Kidney (tissue), 14 donors: Measurements from ENCODE around the gene SPOCK1. TPM values are rescaled to one million over a fixed set of nuclear protein-coding genes. Genes with fewer than 3 reads are reported as not detected.

Experiments used
- DNase-seq, 5 donors: peaks; one replicate each; pipeline ENCODE4 v3.0.0-alpha.2; 2013 to 2020
- FAIRE-seq: peaks from 2 replicates; lab custom pipeline; 2012; peaks lifted over from hg19 to GRCh38; lab: Jason Lieb, UNC
- H3K27ac ChIP-seq, 2 donors: one replicate each; pipeline ENCODE4 v1.7.0; 2013; ENCODE audit warnings: low read depth in 2 of 2, low read length in 2 of 2, inconsistent platforms in 1 of 2
- H3K27me3 ChIP-seq: one replicate; pipeline ENCODE4 v1.7.1; 2013; ENCODE audit warnings: low read length, inconsistent platforms; ENCODE audit not compliant: control insufficient read depth, insufficient read depth
- H3K36me3 ChIP-seq, 3 donors: one replicate each; pipeline versions ENCODE4 v1.7.0 to v1.7.1; 2013; ENCODE audit warnings: low read length in 3 of 3, control low read depth in 1 of 3, inconsistent platforms in 1 of 3; ENCODE audit not compliant: insufficient read depth in 3 of 3, control insufficient read depth in 2 of 3
- H3K4me1 ChIP-seq, 3 donors: one replicate each; pipeline versions ENCODE4 v1.7.0 to v1.7.1; 2013; ENCODE audit warnings: low read length in 3 of 3, inconsistent platforms in 1 of 3, low read depth in 1 of 3; ENCODE audit not compliant: control insufficient read depth in 2 of 3, insufficient read depth in 2 of 3
- H3K4me3 ChIP-seq, 3 donors: one replicate each; pipeline versions ENCODE4 v1.7.0 to v1.8.1; 2013; ENCODE audit warnings: low read length in 3 of 3, control low read depth in 1 of 3, inconsistent platforms in 1 of 3
- H3K9ac ChIP-seq, 3 donors: one replicate each; pipeline versions ENCODE4 v1.7.0 to v1.7.1; 2013; ENCODE audit warnings: low read length in 3 of 3, control low read depth in 1 of 3, inconsistent platforms in 1 of 3
- H3K9me3 ChIP-seq, 3 donors: one replicate each; pipeline versions ENCODE4 v1.7.0 to v1.7.1; 2013; ENCODE audit warnings: low read length in 3 of 3, control low read depth in 1 of 3, inconsistent platforms in 1 of 3; ENCODE audit not compliant: control insufficient read depth in 2 of 3, insufficient read depth in 1 of 3
- CTCF ChIP-seq: IDR thresholded peaks from 3 replicates; pipeline ENCODE4 v1.5.1; 2012; ENCODE audit warnings: mild to moderate bottlenecking, moderate library complexity, borderline replicate concordance; ENCODE audit not compliant: insufficient read depth; ENCODE audit errors: extremely low read depth
- intact Hi-C: fragments of 100-400 bp; cut with DNase I; formaldehyde crosslinking; loops from one replicate; pipeline ENCODE4 v1.11.1; 2022
- polyA plus RNA-seq: library from polyadenylated mRNA; stranded (reverse); fragments of 350-450 nt; fragmentation: Illumina TruSeq; extraction: RNeasy Lipid Tissue Mini Kit (QIAGEN cat#74804); gene quantifications from one replicate; pipeline ENCODE4 v1.2.3, GENCODE V29; 2014; ENCODE audit warnings: low read depth, low replicate concordance; ENCODE audit not compliant: insufficient read depth
- total RNA-seq: library from RNA; stranded (reverse); fragmentation: NEBNext Ultra II Directional; extraction: Animal tissue kit (Norgen Biotek cat#: 25700); gene quantifications from one replicate; pipeline ENCODE4 v1.2.1, GENCODE V29; 2021
- donor health status: control.
- donor health status: control.
- donor health status: control.
- donor health status: control.
- donor health status: control.
- donor health status: DM: yes; HTN: yes; CAD: no.
- donor health status: Normal renal cell carcinoma (clear cell type).

The SPOCK1 gene
- total and polyA plus RNA-seq, 2 donors from 2014 or later = 15.7 to 32.8 TPM

GRCh38 chr5:137034213-137034612 is 464.9 kb downstream of the SPOCK1 start:
- H3K27ac ChIP-seq = no peak overlapping the region
- no peak for FAIRE-seq

GRCh38 chr5:137032929-137033328 is 466.2 kb downstream of the SPOCK1 start:
- FAIRE-seq (no peak), DNase-seq (peak in 1 of 5 donors; percentile 68)
- Histone ChIP-seq H3K36me3 (no peaks in the 10 kb centered on the region), H3K4me1 (no peaks in the 10 kb centered on the region), H3K27ac (no peak overlapping the region), H3K9ac (no peak overlapping the region), H3K4me3 (no peak overlapping the region), H3K9me3 (no peaks in the 10 kb centered on the region), H3K27me3 (no peaks in the 10 kb centered on the region)
- intact Hi-C loops = no loop called here
- no peak for TF ChIP-seq CTCF

More at GRCh38 chr5:137034213-137034612, 464.9 kb downstream of the SPOCK1 start:
- no peak for DNase-seq
- Histone ChIP-seq H3K4me3 (no peak overlapping the region), H3K9ac (no peak overlapping the region), H3K9me3 (no peaks in the 10 kb centered on the region), H3K27me3 (no peaks in the 10 kb centered on the region), H3K4me1 (no peaks in the 10 kb centered on the region), H3K36me3 (no peaks in the 10 kb centered on the region)
- intact Hi-C loops = no loop called here
- no peak for TF ChIP-seq CTCF

DNA sequence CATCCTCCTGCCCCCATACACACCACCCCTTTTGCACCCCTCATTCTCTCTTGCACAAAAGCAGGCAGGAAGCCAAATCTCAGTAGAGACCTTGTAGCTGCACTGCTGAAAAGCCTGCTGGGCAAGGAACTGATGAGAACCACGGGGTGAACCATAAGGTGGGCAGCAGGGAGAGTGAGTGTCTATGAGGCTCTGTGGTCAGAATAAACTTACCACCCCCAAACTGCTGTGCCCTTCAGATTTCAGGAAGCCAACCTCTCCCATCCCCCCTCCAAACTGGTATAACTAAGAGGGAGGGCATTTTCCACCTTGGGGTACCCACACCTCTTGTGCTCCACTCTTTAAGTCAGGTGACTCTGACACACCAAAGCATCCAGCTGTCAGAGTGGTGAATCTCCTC is 471.4 kb downstream of the SPOCK1 start:
- FAIRE-seq = no peak
- intact Hi-C loops = no loop called here
- no peak overlapping the region for H3K27ac ChIP-seq
- no peaks in the 10 kb centered on the region for H3K27me3 ChIP-seq
- no peak overlapping the region for H3K4me3 ChIP-seq
- DNase-seq = no peak
- H3K36me3 ChIP-seq = no peaks in the 10 kb centered on the region
- H3K9ac ChIP-seq = no peak overlapping the region
- TF ChIP-seq CTCF = no peak
- H3K4me1 ChIP-seq = no peaks in the 10 kb centered on the region
- no peaks in the 10 kb centered on the region for H3K9me3 ChIP-seq

- DNase-seq = no peak
- Histone ChIP-seq H3K9ac (no peak overlapping the region), H3K27ac (no peak overlapping the region), H3K27me3 (no peaks in the 10 kb centered on the region), H3K9me3 (no peaks in the 10 kb centered on the region), H3K36me3 (no peaks in the 10 kb centered on the region), H3K4me3 (no peak overlapping the region), H3K4me1 (no peaks in the 10 kb centered on the region)
- no peak for TF ChIP-seq CTCF
- FAIRE-seq = no peak
- intact Hi-C loops = no loop called here
These were observed 472.8 kb downstream of the SPOCK1 start for GRCh38 chr5:137026296-137026695.
